Measurements from ENCODE around the gene CDYL.
A peak's percentile ranks its signal among the peaks of the same experiment; 100 is the strongest.
"Not testable (repeated sequence)": the region's sequence is repeated elsewhere in the genome, so short reads cannot be mapped to it uniquely, and the experiment has no call there.

The CDYL gene

GRCh38 chr6:5003604-5004372, 227.6 kb downstream of the CDYL start, which contains the start of gene RPP40:
RPP40 (minus strand) TSS chr6:5004037; CDS start chr6:5004002, 35 bp downstream.
- Histone ChIP-seq H3K4me3 (ENCODE audit: low read depth in 1 of 2, low read length in 2 of 2) (peak within 1 kb of the TSS; percentile 65 to 91), H3K9ac (ENCODE audit: low read depth in 1 of 2, low read length in 2 of 2) (peak within 1 kb of the TSS; percentile 60 to 86), H3K4me1 (ENCODE audit: control insufficient read depth in 1 of 2, insufficient read depth in 2 of 2, low read length in 2 of 2) (peaks cover 0 to 6% of the 10 kb centered on the region in 2 donors), H3K27me3 (ENCODE audit: control insufficient read depth in 1 of 2, insufficient read depth in 2 of 2, low read length in 2 of 2) (no peaks in the 10 kb centered on the region), H3K36me3 (ENCODE audit: control insufficient read depth in 1 of 2, insufficient read depth in 2 of 2, low read length in 2 of 2) (peaks cover 0 to 6% of the 10 kb centered on the region in 2 donors), H3K9me3 (ENCODE audit: control insufficient read depth in 1 of 2, low read length in 2 of 2) (no peaks in the 10 kb centered on the region), H3K27ac (ENCODE audit: low read depth, low read length) (peak within 1 kb of the TSS; percentile 58)

GRCh38 chr6:5004373-5005037, 228.3 kb downstream of the CDYL start:
- no peaks in the 10 kb centered on the region for H3K27me3 ChIP-seq (ENCODE audit: control insufficient read depth in 1 of 2, insufficient read depth in 2 of 2, low read length in 2 of 2)
- H3K9me3 ChIP-seq (ENCODE audit: control insufficient read depth in 1 of 2, low read length in 2 of 2): no peaks in the 10 kb centered on the region
- peak overlapping the region; percentile 65 to 91 for H3K4me3 ChIP-seq (ENCODE audit: low read depth in 1 of 2, low read length in 2 of 2)
- peaks cover 0 to 6% of the 10 kb centered on the region in 2 donors for H3K4me1 ChIP-seq (ENCODE audit: control insufficient read depth in 1 of 2, insufficient read depth in 2 of 2, low read length in 2 of 2)
- H3K36me3 ChIP-seq (ENCODE audit: control insufficient read depth in 1 of 2, insufficient read depth in 2 of 2, low read length in 2 of 2): peaks cover 0 to 6% of the 10 kb centered on the region in 2 donors
- H3K9ac ChIP-seq (ENCODE audit: low read depth in 1 of 2, low read length in 2 of 2): peak overlapping the region; percentile 60 to 86
- peak overlapping the region; percentile 58 for H3K27ac ChIP-seq (ENCODE audit: low read depth, low read length)

DNA sequence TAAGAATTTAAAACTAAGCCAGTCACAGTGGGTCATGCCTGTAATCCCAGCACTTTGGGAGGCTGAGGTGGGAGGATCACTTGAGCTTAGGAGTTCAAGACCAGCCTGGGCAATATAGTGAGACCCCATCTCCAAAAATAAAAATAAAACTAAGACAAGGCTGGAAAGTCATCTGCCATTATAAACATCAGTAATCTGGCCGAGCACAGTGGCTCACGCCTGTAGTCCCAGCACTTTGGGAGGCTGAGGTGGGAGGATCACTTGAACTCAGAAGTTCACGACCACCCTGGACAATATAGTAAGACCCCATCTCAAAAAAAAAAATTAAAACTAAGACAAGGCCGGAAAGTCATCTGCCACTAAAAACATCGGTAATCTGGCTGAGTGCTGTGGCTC, 228.8 kb downstream of the CDYL start:
- not testable (repeated sequence) for H3K36me3 ChIP-seq (ENCODE audit: control insufficient read depth in 1 of 2, insufficient read depth in 2 of 2, low read length in 2 of 2); H3K27me3 ChIP-seq (ENCODE audit: control insufficient read depth in 1 of 2, insufficient read depth in 2 of 2, low read length in 2 of 2); H3K4me3 ChIP-seq (ENCODE audit: low read depth in 1 of 2, low read length in 2 of 2); H3K9ac ChIP-seq (ENCODE audit: low read depth in 1 of 2, low read length in 2 of 2); H3K27ac ChIP-seq (ENCODE audit: low read depth, low read length); H3K4me1 ChIP-seq (ENCODE audit: control insufficient read depth in 1 of 2, insufficient read depth in 2 of 2, low read length in 2 of 2); H3K9me3 ChIP-seq (ENCODE audit: control insufficient read depth in 1 of 2, low read length in 2 of 2)
